Suppressor macrophage (primary cell): ENCODE measurements around the gene ESYT1.

Experiments used
- DNase-seq, 4 experiments: peaks; one replicate each; pipeline ENCODE4 v3.0.0-alpha.2; 2020 to 2022

Gene ESYT1

GRCh38 chr12:56156464-56157200, 28.6 kb downstream of the ESYT1 start:
- DNase-seq: peak in 2 of 4 experiments; percentile 31 to 37

GRCh38 chr12:56157201-56158028, 29.3 kb downstream of the ESYT1 start:
- peak; percentile 67 to 83 (median 80) for DNase-seq

- DNase-seq: peak; percentile 95 to 99 (median 98)
These were observed 30.2 kb downstream of the ESYT1 start, which contains the start of gene MYL6 for GRCh38 chr12:56158029-56158925. TSS of gene MYL6 (plus strand) at chr12:56158359. CDS start at chr12:56158402, 43 bp downstream.

DNA sequence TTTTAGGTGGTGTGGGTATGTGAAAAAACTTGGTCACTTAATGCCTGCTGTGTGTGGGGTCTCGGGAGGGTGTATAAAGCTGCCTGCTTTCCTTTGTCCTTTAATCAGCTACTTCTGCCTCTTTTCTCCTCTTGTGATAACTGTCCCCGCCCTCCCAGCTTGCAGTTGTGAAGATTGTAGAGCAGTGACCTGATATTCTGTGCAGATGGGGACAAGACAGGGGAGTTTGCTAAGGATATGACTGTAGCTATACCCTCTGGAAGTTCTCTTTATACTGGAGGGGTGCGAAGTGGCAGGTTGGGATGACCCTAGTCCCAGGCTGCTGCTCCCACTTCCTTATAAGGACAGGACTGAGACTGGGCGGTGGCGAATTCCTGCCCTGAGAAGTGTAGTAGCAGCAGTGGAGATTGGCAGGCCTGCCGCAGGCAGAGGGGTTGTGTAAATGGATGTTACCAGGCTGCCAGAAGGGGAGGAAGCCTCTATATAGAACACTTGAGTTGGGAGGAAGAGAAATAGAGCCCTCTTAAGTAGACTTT, 30.9 kb downstream of the ESYT1 start:
- DNase-seq: peak; percentile 66 to 83 (median 75)

- DNase-seq: no peak
These were observed 31.6 kb downstream of the ESYT1 start for GRCh38 chr12:56159482-56160192.

DNA sequence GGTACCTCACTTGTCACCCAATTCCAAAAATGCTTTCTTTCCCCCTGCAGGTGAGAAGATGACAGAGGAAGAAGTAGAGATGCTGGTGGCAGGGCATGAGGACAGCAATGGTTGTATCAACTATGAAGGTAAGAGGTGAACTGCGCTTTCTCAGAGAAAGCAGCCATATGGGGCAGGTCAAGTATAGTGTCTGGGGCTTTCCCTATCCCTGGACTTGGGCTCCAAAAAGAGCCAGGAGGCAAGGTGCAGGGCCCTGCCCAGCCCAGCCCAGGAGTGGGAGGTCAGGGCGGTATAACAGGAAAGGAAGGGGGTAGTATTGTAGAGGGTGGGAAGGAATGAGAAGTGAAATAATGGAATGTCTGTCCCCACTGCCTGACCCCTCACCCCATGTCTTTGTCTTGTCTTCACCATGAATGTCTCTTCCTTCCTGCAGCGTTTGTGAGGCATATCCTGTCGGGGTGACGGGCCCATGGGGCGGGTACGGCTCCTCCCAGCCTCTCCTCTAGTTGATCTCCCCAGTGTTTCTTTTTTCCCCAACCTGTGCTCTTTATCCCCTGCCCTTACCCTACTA, 32.2 kb downstream of the ESYT1 start:
- peak in 3 of 4 experiments; percentile 18 to 39 (median 37) for DNase-seq

DNA sequence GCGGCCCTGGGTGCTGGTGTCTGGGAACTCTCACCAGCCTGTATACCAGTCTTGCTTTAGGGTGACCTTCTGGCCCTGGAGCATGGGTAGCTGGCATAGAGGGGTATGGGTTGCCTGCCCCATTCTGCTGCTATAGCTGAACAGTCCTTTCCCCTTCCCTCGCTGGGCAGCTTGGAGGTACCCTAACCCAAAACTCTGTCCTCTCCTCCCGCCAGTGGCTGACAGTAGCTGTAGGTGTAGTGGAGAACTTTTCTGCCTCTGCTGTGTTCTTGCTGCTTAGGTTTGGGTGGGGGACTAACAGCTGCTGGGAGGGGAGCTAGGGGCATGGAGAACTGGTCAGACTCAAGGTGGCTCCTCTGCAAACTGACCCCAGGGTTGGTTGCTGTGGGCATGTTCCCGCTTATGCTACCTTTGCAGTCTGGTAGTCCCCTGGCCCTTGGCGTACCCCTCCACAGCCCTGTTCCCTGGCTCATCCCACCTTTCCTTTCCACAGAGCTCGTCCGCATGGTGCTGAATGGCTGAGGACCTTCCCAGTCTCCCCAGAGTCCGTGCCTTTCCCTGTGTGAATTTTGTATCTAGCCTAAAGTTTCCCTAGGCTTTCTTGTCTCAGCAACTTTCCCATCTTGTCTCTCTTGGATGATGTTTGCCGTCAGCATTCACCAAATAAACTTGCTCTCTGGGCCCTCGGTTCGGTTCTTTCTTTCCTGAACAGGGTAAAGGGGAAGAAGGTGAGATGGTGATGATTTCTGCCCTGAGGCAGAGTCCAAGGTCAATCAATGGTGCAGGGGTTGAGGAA, 33.0 kb downstream of the ESYT1 start:
- DNase-seq: no peak

- no peak for DNase-seq
These were observed 33.8 kb downstream of the ESYT1 start for GRCh38 chr12:56161690-56162351.

- DNase-seq: no peak
These were observed 34.6 kb downstream of the ESYT1 start for GRCh38 chr12:56162468-56163290.

GRCh38 chr12:56163533-56164344, 35.7 kb downstream of the ESYT1 start:
- DNase-seq: no peak

GRCh38 chr12:56164345-56164729, 36.3 kb downstream of the ESYT1 start:
- DNase-seq: no peak

GRCh38 chr12:56165369-56165768, 37.3 kb downstream of the ESYT1 start:
- no peak for DNase-seq

DNA sequence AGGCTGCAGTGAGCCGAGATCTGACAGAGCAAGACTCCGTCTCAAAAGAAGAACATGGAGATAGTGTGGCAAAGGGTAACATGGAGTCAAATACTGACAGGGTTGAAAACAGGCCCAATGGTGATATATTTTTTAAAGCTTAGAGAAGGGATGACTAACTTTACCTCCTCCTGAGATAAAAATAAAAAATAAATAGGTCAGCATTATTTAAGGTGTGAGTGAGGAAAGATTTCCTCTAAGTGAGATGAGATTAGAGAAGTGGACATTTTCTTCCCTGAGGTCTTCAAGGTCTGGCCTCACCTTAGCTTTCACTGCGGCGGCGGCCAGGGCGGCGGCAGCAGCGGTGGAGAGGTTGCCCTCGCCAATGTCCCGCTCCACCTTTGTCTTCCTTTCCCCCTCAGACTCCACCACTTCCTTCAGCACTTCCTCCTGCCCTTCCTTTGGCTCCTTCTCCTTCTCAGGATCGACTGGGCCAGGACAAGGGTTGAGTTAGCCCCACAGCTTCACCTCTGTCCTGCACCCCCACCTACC, 41.2 kb downstream of the ESYT1 start:
- DNase-seq: no peak

DNA sequence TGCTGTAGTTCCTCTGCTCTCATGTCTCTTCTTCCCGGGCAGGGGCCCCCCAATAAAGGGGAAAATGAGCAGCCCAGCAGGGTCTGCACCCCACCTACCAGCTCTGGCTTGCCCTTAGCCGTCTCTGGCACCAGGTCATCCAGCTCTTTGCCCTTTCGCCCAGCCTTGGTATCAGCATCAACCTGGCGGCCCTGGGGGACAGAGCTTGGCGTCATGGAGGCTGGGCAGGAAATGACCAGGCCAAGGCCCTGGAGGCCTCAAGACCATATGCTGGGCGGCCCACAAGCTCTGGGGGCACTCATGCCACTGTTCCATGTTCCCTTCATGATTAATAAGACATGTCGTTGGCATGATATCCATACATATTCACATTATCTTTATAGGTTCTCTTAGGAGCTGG, 44.8 kb downstream of the ESYT1 start:
- DNase-seq: no peak

DNA sequence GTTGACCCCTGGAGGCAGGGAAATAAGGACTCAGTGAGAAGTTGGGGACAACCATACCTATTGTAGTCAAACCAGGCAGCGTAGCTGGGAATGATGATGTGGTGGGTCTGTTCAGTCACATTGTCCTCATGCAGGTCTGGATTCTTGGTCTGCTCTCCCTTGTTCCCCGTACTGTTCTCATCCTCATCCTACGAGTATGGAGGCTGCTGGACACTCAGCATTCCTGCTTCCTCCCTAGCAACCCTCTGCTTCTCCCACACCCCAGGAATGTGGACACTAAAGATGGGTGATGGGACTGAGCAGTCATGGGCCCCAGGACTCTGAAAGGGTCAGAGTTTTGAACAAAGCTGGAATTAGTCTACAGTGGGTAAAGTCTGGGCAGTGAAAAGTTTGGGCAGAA, 50.3 kb downstream of the ESYT1 start:
- DNase-seq: no peak

DNA sequence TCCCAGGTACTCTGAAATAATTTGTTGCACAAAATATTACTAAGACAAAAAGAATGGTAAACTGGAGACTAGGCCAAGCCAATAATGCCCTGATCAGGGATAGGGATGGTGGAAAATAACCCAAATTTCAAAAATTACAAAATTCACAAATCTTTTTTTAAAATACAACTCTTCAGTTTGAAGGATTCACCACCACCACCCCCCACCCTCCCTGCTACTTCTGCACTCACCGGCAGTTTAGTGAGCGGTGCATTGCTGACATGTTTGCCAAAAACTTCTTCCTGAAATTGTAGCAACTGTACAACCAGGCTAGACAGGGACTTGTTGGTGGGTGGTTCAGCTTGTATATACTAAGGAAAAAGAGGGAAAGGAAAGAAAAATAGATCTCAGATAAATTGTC, 58.9 kb downstream of the ESYT1 start:
- no peak for DNase-seq

DNA sequence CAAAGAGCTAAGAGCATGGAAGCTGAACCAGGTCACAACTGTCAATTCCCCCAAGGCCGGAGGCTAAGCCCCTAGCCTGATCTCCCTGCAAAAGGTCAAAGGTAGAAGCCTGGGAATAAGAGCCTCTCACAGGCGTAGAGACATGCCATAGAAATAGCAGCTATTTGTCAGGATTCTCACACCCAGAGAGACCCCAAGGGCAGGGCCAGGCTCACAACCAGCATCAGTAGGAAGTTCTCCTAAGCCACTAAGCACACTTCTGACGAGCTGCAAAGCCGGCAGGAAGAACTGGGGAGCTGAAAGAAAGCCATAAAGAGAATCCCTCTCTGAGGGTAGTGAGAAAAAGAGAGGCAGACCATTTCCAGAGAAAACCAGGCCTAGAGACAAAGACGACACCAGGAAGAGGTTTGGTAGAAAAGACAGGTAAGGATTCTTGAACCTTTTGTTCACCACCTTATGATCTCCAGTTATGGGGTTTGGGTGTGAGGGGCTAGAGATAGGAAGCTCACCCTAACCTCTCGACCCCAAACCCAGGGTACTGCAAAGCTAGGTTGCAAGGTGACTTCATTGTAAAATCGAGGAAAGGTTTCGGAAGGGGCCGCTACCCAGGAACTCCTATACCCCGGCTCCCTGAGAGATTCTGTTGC, 60.2 kb downstream of the ESYT1 start:
- peak in 3 of 4 experiments; percentile 18 to 29 (median 27) for DNase-seq
